Fibroblast of lung (primary cell): ENCODE results near the gene STC2.

Experiments
- CTCF ChIP-seq, 2 donors: IDR thresholded peaks in 1 of 2; conservative IDR thresholded peaks in 1 of 2; 1 replicate in 1 of 2; 2 replicates in 1 of 2; pipeline ENCODE4 v1.5.1; 2011 to 2012; ENCODE audit warnings: low read length in 2 of 2, control low read depth in 1 of 2, inconsistent platforms in 1 of 2, low read depth in 1 of 2, mild to moderate bottlenecking in 1 of 2
- EZH2 ChIP-seq: IDR thresholded peaks from 2 replicates; pipeline ENCODE4 v1.5.1; 2012; ENCODE audit warnings: low read length, control low read depth, mild to moderate bottlenecking; ENCODE audit errors: missing control alignments

GRCh38 chr5:173311818-173312585, 16.2 kb downstream of the STC2 start:
- TF ChIP-seq CTCF (conservative IDR thresholded peaks at IDR 0.05 in 1 of 2, IDR thresholded peaks at IDR 0.05 in 1 of 2; ENCODE audit: low read depth in 1 of 2, low read length in 2 of 2) (no peak), EZH2 (no peak)
